ENCODE results near the gene CACNG4. TPM values are rescaled to one million over a fixed set of nuclear protein-coding genes. Genes with fewer than 3 reads are reported as not detected.

Gene CACNG4
- 0.36 TPM for total RNA-seq

DNA sequence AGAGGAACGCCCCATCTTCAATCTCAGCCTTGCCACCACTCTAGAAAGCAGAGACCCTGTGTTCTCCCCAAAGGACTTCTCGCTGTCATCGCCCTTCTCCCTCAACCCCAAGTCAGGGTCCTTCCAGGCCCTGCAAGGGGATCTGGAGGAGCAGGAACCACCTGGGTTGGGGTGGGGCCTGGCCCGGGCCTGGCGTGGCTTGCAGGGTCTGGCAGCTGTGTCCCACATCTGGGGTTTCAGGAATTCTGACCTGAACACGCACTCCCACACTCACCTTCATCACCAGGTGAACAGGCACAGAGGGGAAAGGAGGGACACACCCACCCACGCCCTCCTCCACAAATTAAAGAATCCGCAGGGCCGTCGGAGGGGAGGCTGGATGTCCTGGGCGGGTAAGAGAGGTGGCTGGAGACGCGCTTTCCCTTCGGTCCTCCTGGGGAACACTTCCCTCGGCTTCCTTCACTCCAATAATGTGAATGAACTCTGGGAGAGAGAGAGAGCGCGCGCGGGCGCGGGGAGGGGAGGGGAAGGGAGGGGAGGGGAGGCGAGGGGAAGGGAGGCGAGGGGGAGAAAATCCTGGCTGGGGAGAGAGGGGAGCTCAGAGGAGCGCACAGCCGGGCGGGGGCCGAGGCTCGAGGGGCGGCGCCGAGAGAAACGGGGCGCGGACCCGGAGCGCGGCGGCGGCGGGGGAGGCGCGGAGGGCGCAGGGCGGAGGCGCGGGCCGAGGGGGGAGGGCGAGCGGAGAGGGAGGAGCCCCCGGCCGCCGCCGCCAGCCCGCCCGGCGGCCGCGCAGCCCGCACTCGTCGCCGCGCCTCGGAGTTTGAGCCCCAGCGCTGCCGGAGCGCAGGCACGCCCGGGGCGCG, at the start of gene CACNG4:
Gene CACNG4, plus strand, starts transcription at position 799 of the 863 bp plus-strand sequence. CDS start 205 bp downstream, outside the sequence.
- intact Hi-C loops (cut with DNase I) = no loop called here
- DNase-seq (ENCODE audit: low spot score) (no peak), ATAC-seq (peak; percentile 15)

DNA sequence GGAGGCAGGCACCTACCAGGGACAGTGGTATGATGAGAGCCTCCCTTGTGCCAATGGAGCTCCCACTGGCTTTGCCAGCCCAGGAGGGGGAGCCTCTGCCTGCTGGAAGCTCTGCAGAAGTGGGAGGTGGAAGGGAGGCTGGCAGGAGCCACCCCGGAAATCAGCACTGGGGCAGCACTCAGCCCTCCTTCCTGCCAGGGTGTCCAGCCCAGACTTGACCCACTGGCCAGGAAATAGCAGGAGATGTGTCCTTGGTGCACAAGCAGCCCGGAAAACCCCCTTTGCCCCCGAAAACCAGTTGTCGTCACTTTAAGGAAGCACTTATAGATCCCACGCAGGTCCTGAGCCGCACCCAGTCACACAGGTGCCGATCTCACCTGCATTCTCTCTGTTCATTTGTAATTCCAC, 49.3 kb upstream of the CACNG4 start:
- no peak for DNase-seq (ENCODE audit: low spot score)
- ATAC-seq = no peak
- intact Hi-C loops (cut with DNase I) = no loop called here

DNA sequence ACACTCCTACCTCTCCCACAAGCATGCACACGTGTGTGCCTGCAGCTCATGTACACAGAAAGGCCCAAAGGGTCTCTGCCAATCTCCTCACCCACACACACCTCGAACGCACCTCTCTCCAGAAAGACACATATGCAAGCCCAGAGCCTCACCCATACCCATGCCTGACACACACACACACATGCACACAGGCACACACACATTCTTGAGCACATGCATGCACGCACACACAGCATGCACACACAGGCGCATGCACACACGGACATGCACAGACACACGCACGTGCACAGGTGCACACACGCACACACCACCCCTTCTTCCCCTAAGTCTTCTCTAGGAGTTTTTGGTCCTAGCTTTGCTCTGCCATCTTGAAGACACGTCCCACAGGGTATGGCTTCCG, 48.7 kb upstream of the CACNG4 start:
- intact Hi-C loops (cut with DNase I) = no loop called here
- no peak for ATAC-seq
- no peak for DNase-seq (ENCODE audit: low spot score)

DNA sequence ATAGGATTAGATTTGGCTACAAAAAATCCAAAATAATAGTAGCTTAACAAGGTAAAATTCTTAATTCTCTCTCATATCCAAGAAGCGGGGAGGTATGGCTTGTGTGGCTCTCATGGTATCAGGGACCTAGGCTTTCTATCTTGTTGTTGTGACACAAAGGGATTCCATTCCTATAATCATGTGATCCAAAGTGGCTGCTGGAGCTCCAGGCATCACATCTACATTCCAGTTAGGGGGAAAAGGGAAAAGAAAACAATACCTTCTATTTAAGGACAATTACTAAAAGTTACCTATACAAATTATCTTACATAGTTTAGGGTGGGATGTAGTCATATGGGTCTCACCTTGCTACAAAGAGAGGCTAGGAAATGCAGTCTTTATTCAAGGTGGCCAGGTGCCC, 47.6 kb upstream of the CACNG4 start:
- intact Hi-C loops (cut with DNase I) = no loop called here
- ATAC-seq (no peak), DNase-seq (ENCODE audit: low spot score) (no peak)

DNA sequence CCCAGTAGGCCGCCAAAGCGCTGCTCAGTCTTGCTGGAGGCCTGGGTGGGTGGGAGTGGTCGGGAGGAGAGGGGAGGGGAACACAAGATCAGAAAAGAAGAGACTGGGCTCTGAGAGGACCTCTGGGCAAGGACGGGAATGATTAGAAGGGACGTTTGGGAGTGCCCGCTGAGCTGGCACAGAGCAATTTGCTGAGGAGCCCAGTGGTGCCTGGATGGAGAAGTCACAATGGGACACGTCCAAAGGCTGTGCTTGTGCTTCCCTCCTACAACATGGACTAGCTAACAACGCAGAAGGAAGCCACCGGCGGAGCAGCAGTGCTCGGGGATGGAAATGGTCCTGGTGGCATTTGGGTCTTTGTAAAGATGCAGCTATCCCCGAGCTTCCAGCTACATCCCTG, 45.6 kb upstream of the CACNG4 start:
- DNase-seq (ENCODE audit: low spot score) (no peak), ATAC-seq (no peak)
- intact Hi-C loops (cut with DNase I) = no loop called here

DNA sequence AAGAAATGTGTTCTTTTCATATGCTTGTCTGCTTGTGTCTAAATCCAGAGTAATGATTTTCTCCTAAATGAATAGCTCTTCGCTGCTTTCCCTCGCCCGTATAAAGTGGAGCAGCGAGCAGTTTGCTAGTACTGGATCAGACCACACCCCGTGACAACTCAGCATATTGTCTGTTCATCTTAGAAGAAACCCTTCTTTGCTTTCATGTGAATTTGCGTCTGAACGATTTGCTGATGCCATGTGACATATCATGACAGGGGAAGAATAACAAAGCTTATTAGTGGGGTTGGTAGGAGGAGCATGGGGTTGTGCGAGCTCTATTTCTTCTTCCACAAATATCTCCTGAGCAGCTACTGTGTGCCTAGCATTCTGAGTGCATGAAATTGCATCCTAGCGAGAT, 44.1 kb upstream of the CACNG4 start:
- ATAC-seq = no peak
- DNase-seq (ENCODE audit: low spot score) = no peak
- intact Hi-C loops (cut with DNase I) = no loop called here

DNA sequence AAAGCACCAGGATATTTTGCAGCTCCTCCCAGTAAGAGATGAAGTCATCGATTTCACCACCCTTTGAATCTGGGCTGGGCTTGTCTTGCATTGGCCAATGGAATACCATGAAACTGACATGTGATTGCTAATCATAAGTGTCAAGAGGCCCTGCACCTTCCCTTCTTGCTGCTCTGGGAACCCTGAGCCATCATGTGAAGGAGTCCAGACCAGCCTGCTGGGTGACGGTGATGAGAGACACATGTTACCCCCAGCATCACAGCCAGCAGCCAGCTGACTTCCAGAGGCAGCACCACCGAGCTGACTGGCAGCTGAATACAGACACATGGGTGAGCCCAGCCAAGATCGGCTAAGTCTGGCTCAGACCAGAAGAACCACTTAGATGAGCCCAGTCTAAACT, 43.6 kb upstream of the CACNG4 start:
- ATAC-seq (no peak), DNase-seq (ENCODE audit: low spot score) (no peak)
- intact Hi-C loops (cut with DNase I) = no loop called here

DNA sequence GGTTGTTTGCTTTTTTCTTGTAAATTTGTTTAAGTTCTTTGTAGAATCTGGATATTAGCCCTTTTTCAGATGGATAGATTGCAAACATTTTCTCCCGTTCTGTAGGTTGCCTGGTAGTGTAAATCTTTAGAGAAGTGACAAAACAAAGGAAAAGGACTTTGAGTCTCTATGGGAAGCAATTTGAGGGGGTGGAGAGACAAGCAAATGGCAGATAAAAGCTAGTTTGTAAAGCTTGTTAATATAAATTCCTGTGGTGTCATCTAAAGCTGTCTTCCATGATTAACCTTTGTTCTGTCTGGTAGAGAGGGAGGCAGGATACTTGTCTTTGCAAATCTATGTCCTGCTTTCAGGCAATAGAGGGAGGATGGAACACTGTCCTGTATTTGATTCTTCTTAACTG, 40.6 kb upstream of the CACNG4 start:
- DNase-seq (ENCODE audit: low spot score) = no peak
- ATAC-seq = no peak
- intact Hi-C loops (cut with DNase I) = no loop called here

DNA sequence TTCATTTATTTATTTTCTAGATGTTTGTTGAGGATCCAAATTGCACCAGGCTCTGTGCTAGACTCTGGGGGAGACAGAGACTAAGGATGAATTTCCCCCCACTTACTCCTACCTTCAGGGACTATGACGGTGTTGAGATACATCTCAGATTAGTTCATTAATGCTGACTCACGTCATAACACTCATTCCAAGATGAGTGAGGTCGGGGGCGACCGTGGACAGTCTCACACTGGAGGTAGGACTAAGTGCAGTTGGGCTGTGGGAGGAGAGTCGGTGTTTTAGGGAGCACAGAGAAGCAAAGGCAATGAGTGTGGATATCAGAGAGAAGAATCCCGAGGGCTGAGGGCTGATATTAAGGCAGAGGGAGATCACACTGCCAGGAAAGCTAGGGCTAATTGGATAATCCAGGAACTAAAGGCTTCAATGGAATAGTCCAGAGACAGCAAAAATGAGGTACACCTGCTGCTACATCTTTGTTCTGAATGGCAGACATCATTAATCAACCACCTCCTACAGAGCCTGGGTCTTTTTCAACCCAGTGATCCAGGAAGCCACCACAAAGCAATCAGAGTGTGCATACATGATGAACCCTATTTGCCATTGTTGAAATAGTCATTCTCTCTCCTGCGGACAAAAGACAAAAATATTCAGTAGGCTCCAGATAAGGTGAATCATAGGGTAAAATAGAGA, 38.6 kb upstream of the CACNG4 start:
- no peak for ATAC-seq
- intact Hi-C loops (cut with DNase I) = no loop called here

DNA sequence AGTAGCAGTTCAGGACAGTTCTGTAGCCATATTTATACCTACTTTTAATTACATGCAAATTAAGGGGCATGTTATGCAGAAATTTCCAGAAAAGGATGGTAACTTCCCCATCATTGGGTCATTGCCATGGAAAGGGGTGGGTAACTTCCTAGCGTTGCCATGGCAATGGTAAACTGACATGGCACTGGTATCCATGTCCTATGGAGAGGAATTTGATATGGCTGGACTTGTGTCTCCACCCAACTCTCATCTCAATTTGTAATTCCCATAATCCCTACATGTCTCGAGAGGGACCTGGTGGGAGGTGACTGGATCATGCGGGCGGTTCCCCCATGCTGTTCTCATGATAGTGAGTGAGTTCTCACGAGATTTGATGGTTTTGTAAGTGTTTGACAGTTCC, 35.6 kb upstream of the CACNG4 start:
- DNase-seq (ENCODE audit: low spot score) (no peak), ATAC-seq (no peak)
- intact Hi-C loops (cut with DNase I) = no loop called here

More for the DNA sequence above, 38.6 kb upstream of the CACNG4 start:
- DNase-seq (ENCODE audit: low spot score) = no peak

DNA sequence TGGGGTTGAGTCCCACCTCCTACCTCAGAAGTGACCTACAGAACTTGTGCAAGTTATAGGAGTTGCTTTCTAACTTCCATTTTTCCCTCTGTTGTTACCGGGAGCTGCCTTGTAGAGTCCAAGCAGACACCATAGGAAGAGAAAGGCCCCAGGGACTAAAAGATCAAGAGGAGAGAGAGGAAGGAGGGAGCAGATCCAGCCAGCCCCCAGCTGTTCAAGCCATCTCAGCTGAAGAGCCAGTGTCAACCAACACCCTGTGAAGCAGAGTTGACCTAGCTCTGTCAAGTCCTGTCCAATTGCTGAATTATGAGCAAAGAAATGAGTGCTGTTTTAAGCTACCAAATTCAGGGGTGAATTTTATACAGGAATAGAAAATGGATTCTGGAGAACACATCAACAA, 34.9 kb upstream of the CACNG4 start:
- intact Hi-C loops (cut with DNase I) = no loop called here
- DNase-seq (ENCODE audit: low spot score) (no peak), ATAC-seq (no peak)

DNA sequence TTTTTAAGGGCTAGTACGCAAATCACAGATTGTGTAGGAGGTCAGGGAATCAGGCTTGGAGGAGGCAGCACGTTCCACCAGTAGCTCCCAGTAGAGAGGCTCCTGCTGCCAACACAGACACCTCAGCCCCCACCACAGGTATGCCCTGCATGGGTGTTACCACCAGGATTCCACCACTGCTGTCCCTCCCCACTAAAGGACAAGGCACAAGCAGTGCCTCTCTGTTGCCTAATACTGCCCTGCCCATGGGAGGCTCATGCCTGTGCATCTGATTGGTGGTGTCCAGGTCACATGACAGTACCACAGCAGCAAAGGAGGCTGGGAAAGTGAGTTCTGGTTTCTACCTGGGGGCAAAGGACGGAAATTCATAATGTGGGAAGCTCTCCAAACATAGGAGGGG, 33.6 kb upstream of the CACNG4 start:
- ATAC-seq (no peak), DNase-seq (ENCODE audit: low spot score) (no peak)
- intact Hi-C loops (cut with DNase I) = no loop called here

DNA sequence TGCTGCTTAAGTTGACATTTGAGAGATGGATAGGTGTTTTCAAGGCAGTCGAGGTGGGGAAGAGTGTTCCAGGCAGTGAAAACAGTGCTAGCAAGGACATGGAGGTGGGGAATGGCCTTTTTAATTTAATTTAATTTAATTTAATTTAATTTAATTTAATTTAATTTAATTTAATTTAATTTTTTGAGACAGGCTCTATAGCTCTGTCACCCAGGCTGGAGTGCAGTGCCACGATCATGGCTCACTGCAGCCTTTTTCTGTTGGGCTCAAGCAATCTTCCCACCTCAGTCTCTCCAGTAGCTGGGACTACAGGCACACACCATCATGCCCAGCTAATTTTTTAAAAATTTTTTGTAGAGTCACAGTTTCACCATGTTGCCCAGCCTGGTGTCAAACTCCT, 32.2 kb upstream of the CACNG4 start:
- ATAC-seq = no peak
- DNase-seq (ENCODE audit: low spot score) = no peak
- intact Hi-C loops (cut with DNase I) = no loop called here

DNA sequence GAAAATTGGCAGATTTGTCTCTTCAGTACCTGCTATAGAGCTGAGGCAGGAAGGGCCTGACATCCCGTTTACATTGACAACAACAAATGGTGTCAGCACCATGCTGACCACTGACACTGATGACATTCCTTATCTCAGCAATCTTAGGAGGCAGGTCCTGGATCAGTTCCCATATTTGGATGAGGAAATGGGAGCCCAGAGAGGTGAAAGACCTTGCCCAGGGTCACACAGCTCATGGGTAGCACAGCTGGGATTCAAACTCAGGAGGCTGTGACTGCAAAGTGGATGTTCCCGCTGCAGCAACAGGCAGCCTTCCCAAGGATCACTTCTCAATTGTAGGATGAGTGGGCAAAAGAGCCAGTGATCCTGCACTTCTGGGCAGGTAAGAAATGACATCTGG, 30.5 kb upstream of the CACNG4 start:
- ATAC-seq = no peak

DNA sequence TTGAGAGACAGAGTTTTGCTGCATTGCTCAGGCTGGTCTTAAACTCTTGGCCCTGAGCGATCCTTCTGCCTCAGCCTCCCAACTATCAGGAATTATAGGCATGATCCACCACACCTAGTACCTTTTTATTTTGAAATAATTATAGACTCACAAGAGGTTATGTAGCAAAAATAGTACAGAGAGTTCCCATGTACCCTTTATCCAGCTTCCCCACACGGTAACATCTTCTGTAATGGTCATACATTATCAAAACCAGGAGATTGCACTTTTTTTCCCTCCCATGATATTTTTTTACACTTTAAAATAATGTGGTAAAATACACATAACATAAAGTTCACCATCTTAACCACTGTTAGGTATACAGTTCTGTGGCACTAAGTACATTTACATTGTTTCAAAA, 28.8 kb upstream of the CACNG4 start:
- ATAC-seq (no peak), DNase-seq (ENCODE audit: low spot score) (no peak)
- intact Hi-C loops (cut with DNase I) = no loop called here

More for the DNA sequence above, 30.5 kb upstream of the CACNG4 start:
- intact Hi-C loops (cut with DNase I) = no loop called here
- DNase-seq (ENCODE audit: low spot score) = no peak

DNA sequence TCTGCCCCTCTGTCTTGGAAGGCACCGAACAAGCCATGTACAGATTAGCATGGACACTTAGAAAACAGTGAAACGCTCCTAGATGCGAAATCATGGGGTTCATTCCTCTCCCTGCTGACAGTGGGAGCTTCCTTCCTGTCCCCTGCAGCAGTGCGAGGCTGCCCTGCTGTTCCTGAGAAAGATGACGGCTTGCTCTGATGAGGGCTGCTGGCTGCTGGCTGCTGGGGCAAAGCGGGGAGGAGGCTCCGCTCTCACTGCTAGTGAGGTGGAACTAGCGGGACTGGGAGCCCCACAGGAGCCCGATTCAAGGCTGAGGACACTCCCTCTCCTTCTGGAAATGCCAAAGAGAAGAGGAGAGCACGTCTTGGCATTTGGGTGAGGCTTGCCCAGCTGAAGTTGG, 25.9 kb upstream of the CACNG4 start:
- no peak for DNase-seq (ENCODE audit: low spot score)
- no peak for ATAC-seq
- intact Hi-C loops (cut with DNase I) = no loop called here

DNA sequence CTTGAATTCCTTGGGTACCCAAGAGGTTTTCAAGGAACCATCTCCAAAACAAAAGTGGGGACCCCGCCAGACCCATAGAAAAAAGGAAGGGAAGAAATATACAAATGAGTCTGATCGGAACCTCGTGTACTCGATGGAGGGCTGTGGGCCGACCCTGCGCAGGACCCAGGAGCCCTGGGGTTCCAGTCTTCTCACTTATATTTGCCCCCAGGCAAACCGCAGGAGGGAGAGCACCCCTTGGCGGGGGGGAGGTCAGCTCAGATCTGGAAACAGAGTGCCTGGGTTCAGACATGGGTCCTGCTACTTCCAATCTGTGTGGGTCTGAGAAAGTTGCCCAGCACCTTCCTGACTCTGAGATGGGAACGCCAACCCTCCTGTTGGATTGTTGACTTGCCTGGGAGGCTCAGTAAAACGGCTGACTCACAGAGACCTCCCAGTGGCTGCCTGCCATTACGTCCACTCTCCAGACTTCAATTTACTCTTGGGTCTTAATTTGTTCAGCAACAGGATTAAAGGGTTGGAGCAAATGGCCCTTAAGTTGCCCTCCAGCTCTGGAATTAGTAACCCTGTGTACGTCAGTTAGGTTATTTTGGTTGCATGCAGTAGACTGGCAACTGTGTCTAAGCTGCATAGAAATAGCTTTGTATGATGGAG, 24.9 kb upstream of the CACNG4 start:
- ATAC-seq (no peak), DNase-seq (ENCODE audit: low spot score) (no peak)
- intact Hi-C loops (cut with DNase I) = no loop called here

DNA sequence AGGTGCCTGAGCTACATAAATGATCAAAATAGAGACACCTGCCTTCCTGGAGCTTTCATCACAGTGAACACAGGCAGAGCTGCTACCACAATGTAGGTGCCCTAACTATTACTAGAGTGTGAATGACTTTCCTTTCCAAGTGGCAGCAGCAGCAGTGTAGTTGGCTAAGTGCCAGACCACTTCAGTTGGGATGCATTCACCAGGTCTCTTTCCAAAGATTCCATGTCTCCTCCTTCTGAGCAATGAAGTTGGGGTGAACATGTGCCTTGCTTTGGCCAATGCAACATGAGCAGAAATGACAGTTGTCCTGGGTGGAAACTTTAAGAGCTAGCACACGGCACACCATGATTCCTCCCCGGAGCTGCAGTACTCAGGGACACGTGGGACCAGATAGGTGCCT, 23.3 kb upstream of the CACNG4 start:
- intact Hi-C loops (cut with DNase I) = no loop called here
- DNase-seq (ENCODE audit: low spot score) (no peak), ATAC-seq (no peak)

DNA sequence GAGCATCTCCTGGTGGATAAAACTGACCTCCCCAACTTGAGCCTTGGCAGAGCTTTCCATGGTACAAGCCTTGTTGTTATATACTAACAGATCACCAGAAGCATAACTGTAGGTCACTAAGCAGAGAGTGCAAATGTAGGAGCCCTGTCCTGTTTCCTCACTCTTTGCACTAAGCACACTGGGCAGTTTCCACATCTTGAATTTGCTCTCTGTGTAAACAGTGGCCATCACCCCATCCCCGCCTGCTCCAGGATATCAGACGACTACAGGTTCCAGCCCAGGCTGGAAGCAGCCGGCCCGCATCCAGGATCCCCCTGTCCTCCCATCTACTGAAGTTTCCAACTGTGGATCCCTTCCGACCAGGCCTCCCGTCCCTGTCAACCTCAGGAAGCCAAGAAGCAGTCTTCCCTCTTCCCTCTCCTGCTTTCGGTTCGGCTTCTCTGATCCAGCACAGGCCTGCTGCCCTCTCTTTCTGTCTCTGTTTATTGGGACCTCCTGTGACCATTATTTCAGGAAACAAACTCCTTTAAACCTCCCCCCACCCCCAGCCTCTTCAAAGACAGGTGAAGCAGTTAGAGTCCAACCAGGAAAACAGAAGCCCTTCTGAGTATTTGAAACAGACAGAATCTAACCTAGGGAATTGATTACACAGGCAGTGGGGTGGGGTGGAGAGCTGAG, 22.6 kb upstream of the CACNG4 start:
- ATAC-seq = no peak

More for the DNA sequence above, 22.6 kb upstream of the CACNG4 start:
- intact Hi-C loops (cut with DNase I) = no loop called here
- no peak for DNase-seq (ENCODE audit: low spot score)
